ENCODE results near the gene OSGIN1.

Gene OSGIN1

DNA sequence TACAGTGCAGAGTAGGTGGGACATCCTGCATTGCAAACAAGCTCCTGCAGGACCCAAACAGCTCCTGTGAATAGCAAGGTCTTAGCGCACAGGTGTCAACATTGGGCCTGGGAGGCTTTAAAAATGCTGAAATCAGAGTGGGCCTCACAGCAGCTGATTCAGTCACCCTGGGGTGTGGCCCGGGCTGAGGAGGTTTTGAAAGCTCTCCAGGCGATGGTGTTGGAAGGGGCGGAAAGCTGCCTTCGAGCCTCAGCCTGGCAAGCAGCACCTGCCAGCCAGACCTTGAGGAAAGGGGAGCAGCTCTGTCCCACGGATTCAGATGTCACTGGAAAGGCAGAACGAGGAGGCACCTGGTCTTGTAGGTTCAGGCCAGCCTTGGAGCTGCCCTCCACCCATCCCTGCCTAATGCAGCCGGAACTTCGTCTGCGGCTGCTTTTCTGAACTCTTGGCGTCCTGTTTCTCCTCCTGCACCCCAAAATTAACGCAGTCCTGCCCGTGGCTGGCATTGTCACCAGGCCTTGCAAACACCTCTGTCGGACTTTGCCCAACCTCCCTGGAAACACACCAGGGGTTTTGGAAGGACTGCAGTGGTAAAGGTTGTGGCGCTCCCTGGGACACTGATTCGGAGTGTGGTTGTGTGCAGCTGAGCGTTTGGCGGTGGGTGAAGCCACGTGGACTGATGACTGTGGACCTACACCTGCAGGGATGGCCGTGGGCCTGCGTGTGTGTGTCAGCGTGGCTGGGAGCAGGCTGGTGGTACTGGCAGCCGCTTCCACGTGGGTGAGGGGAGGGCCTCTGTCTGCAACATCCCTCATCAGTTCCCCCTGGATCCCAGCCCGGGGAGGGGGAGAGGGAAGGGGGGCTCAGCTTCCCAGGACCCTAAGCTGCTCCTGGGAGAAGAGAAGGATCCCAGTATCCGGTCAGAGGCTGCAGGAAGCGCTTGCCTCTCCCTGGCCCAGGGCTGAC lies 18.4 kb downstream of the OSGIN1 start:
- DNase-seq (ENCODE audit: low spot score): no peak

DNA sequence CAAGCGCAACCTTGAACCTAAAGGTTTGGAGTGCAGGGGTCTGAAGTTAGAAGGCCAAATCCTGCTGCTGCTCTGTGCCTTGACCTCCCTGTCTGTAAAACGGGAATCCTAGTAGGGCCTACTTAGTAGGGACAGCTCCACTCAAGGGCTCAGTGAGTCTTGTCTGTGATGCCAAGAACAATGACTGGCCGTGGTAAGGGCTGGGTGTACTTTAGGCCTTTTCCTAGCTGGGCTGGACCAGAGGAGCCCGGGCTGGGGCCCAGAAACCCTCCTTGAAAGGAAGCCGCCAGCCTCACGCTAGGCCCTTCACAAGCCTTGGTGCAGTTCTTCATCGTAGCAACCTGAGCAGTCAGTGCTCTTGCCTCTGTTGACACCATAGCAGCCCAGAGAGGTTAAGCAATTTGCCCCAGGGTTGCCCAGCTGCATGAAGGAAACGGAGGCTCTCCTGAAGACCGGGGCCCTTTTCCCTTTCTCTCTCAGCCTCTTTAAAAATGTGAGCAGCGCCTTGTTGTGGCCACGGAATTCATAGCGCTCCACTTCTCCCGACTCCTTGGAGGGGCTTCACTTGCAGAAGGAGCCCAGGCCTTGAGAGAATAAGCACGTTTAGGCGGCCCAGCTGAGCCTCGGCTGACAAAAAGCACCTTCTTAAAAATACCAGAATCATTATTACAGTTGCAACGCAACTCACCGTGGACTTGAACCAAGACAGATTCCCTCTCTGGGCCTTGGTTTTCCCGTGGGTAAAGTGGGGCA lies 19.4 kb downstream of the OSGIN1 start:
- no peak for DNase-seq (ENCODE audit: low spot score)

DNA sequence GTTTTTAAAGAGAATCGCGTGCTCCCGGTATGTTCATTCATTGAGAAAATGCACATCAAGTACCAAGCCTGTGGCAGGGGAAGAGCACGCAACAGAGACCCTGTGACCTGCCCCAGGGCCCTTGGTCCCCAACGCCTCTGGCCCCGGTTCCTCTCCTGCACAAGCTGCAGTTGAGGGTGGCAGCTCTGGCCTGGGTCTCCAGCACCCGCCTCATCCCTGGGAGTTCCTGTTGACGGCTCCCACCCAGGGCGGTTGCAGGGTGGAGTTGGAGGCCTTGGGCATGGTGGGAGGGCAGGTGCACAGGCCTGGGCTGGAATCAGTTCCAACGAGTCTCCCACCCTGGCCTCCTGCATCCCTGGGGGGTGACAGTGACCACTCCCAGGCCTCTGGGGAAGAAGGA lies 20.0 kb downstream of the OSGIN1 start:
- DNase-seq (ENCODE audit: low spot score): no peak

DNA sequence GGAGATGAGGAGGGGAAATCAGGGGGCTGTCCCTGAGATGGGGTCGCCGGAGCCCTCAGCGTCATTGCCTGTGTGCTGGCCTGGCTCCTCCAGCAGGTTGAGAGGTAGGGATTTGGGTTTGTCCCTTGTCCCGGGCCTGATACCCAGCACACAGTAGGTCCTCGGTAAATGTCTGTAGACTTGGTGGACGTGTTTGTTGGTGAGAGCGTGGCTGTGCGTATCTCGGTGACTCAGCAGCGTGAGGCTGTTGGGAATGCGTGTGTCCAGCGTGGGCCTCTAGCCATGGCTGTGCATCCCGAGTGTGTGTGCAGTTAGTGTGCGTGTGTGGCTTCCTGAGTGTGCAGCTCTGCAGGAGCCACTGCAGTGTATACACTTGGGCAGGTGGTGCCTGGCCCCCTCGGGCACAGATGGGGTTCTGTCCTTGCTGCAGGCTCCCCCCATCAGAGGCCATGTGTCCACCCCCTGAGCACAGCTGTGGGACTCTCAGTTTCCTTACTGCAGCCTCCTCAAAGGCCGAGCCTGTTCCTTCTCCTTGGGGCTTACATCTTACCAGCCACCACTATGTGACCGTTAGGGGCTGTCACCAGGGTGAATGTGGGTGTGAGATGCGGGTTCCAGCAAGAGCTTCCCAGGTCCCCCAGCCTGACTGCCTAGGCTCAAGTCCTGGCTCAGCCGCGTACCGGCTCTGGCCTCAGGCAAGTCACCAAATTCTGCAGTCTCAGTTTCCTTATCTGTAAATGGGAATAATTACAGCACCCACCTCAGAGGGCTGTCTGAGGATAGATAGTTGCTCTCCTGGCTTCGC lies 20.7 kb downstream of the OSGIN1 start:
- DNase-seq (ENCODE audit: low spot score): no peak

DNA sequence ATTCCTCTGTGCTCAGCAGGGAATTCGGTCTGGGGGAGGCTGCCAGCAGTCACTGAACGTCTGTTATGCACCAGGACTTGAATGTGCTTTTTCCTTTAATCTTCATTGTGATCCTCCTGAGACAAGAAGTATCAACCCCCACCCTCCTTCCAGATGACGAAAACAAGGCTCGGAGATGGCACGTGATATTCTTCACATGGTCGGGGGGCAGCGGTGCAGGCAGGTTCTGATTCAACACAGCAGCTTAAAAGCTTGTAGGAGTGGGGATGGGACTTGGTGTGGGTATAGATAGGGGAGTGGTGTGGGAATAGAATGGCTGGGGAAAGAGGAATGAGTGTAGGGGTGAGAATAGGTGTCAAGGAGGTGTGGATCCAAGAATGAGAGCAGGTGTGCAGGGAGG lies 21.4 kb downstream of the OSGIN1 start:
- DNase-seq (ENCODE audit: low spot score): no peak

DNA sequence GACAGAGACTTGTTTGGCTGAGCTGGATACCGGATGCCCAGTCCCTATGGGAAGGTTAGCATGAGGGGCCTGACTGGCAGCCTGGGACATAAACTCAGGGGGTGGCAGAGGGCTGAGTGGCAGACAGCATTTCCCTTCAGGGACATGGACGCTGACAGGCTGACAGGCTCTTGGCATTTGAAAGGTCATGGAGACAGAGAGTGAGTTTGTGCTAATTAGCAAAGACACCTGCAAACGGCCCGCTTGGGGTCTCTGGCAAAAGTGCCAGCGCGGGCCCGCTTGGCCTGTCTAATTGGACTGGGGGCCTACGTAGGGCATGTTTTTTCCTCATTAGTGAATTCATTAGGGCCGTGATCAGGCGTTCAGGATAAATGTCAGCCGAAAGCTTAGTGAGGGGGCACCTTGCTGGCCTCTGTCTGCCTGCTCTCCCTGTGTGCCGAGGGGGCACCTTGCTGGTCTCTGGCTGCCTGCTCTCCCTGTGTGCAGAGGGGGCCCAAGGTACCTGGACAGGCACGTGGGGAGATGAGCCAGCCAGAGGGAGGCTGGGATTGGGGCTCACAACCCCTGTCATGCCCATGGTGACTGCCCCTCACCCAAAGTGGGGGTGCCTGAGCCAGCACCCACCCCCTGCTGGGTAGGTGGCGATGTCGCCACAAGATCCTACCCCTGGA lies 22.7 kb downstream of the OSGIN1 start:
- no peak for DNase-seq (ENCODE audit: low spot score)

DNA sequence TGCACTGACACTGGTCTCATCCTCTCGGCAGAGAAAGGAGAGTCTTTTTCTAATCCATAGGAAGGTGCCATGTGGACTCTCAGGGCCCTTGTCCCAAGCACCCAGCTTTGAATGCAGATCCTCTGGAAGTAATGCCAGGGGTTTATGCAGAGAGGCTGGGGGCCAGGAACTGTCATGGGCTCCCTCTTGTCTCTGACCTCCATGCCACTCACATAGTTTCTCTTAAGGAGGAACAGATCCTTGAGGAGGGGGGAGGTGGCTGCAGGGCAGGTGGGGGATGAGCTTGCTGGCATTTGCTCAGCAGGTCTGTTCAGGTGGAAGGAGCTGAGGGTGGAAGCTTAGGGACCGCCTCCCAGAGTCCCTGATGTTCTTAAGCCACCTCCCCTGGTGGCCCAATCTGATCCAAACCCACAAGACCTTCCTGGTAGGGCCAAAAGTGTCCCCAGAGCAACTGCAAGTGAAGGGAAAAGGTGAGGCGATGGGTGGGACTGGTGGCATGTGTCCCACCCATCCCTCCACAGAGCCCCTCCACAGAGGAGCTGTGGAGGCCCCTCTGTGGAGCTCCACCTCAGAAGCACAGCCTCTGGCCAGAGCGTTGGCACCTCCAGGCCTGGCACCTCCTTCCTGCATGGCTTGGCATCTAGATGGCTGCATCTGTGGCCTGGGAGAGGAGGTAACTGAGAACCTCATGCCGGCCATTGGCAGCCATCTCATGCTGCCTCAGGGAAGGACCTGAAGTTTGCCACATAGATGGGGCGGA lies 24.2 kb downstream of the OSGIN1 start:
- DNase-seq (ENCODE audit: low spot score): no peak

- no peak for DNase-seq (ENCODE audit: low spot score)
Observed at GRCh38 chr16:83978401-83978904, 25.4 kb downstream of the OSGIN1 start.

DNA sequence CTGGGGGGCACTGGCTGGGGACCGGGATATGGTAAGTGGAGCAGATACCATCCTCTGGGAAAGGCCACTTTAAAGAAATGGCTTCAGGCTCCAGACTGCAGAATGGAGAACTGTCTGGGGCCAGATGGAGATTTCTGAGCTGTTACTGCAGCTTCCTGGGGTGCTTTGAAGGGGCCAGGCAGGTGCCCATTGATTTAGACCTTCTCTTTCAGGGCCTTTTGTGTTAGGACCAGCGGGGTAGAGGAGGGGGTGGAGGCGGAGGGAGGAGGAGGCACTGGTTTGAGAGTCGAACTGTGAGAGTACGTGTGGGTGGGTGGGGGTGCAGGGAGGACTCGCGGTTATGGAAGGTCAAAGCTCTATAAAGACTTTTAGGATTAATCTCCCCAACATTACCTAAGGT lies 26.4 kb downstream of the OSGIN1 start:
- DNase-seq (ENCODE audit: low spot score): no peak

DNA sequence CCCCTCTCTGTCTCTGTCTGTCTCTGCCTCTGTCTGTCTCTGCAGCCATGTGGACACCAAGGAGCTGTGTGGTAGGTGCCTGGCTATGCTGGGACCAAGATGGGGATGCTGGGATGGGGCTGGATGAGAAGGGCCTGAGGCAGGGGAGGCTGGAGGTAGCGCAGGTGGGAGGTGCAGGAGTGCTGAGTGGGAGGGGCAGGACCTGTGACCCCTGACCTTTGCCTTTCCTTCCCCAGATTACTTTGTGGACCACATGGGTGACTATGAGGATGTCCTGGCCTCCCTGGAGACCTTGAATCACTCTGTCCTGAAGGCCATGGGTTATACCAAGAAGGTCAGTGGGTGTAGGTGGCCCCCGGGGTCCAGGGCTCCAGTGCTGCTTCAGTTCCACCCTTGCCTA lies 27.8 kb downstream of the OSGIN1 start:
- DNase-seq (ENCODE audit: low spot score): no peak

DNA sequence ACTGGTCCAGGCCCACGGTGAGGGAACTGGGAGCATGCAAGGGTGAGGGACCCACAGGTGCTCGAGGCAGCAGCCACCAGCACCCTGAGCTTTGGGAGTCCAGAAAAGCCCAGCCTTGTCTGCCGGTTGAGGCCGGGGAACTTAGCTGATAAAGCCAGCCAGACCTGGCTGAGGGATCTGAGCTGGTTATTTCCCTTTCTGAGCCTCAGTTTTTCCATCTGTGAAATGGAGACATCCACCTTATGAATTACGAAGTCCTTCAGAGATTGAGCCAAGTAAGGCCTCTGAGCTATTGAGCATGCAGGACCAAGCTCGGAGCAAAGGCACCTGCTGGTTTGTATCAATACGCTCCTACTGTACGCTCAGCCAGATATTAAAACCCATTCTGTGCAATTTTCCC lies 28.8 kb downstream of the OSGIN1 start:
- no peak for DNase-seq (ENCODE audit: low spot score)

DNA sequence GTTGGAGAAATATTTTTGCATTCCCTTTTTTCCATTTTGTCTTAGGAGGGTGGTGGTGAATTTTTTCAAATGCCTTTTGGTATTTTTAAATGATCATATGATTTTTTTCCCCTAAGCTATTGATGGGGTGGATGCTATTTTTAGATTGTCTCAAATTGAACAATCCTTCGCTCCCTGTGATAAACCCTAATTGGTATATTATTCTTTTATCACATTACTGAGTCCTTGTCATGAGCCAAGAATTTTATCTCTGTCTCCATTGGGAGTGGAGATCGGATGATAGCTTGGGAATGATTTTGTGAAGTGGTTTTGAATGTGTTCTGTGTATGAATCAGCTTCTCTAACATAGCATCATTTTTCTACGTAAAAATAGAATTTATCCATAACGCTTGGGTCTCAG lies 30.5 kb downstream of the OSGIN1 start:
- DNase-seq (ENCODE audit: low spot score): no peak

DNA sequence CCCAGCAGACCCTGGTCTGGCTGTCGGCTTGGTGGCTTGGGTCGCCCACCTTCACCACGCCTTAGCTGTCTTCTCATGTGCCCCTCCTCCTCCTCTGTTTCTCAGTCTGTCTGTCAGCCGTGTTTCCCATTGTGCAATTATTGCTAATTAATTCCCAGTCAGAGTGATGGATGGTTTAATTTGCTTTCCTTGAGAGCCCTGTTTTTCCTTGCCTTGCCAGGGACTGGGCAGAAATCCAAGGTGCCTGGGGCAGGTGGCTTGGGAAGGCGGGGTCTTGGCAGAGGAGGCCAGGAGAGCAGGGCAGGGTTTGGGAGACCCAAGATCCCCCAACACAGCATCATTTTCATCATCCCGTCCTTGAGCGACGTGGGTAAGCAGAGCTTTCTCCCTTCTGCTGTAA lies 36.3 kb downstream of the OSGIN1 start:
- no peak for DNase-seq (ENCODE audit: low spot score)

- no peak for DNase-seq (ENCODE audit: low spot score)
Observed at GRCh38 chr16:83990492-83990891, 37.5 kb downstream of the OSGIN1 start.

DNA sequence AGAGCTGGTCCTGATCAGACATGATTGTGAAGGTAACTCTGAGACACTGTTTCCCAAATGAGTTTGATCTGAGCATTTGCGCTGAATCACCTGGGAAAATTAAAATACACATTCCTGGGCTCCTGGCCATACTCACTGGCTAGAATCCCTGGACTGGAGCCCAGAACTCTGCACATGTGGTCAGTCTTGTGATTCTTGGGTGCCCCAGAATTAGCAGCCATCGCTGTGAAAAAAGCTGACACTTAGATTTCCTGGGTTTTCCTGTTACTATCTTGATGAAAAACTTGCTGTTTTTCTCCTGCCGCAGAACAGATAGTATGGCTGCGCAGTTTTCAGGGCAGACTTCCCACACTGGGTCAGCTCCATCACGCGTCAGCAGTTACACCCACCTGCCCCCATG lies 39.6 kb downstream of the OSGIN1 start:
- no peak for DNase-seq (ENCODE audit: low spot score)

DNA sequence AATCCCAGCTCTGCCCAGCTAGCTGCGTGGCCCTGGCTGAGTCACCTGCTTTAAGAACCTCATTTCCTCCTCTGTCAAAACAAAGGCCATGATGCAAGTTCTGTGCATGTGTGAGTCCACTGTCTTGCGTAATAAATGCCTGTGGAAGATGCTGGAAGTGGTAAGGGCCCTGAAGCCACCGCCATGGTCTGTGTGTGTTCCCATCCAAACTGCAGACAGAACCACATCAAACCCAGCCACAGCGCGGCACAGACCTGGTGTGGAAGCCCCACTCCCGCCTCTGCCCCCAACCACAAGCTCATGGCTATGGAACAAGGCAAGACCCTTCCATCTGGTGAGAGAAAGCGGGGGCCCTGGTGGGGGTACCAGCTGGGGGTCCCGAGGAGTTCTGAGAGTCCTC lies 41.0 kb downstream of the OSGIN1 start:
- no peak for DNase-seq (ENCODE audit: low spot score)

- no peak for DNase-seq (ENCODE audit: low spot score)
Observed at GRCh38 chr16:83994703-83995102, 41.7 kb downstream of the OSGIN1 start.

DNA sequence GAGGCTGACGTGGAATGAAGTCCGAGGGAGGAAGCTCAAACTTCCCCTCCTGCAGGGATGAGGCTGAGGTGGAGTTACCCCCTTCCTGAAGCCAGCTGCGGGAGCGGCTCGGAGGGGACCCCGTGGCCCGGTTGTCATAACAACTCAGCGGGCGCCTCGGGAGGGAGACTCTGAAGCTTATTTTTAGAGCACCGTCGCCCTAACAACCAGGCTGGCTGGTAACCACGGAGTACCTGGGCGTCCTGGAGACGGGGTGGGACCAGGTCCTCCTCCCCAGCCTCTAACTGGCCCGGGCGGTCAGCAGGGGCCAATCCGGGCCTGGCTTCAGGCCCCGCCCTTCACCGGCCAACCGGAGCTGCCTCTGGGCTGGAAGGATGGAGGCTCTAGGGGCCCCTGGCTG lies 42.7 kb downstream of the OSGIN1 start:
- no peak for DNase-seq (ENCODE audit: low spot score)

DNA sequence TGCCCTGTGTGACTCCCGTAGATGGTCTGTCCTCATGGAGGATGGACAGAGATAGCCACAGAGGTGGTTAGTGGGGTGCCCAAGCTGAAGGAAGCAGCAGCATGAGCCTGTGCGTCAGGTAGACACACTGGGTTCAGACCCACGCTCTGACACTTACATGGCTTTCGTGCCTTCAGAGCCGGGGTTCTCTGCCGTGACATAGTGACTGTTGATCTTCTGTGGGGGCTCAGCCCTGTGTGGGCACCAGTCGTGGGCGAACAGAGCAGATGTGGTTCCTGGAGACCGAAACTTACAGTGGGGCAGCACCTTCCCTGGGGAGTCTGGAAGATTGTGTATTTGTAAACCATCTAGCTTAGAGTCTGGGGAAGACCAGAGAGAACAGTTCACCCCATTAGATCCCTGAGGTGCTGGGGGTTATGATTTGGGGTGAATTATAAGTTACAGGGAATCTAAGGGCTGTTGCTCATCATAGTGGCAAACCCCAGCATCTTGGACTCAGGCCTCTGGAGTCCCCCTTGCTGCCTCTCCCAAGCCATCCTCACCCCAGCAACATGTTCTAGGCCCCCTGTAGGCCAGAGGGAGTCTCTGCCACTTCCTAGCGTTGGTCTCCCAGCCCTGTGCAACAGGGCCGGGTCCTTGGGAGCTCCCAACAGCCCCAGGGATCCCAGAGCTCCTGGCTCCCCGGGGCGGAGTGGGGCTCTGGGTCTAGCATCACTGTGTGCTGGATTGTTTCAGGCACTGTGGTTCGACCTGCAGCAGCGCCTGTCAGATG lies 43.6 kb downstream of the OSGIN1 start:
- DNase-seq (ENCODE audit: low spot score): no peak

- DNase-seq (ENCODE audit: low spot score): no peak
Observed at GRCh38 chr16:83998091-83998490, 45.1 kb downstream of the OSGIN1 start.
